ENCODE measurements around the gene ADGRV1. TPM values are rescaled to one million over a fixed set of nuclear protein-coding genes. Genes with fewer than 3 reads are reported as not detected.
"Not testable (repeated sequence)": the region's sequence is repeated elsewhere in the genome, so short reads cannot be mapped to it uniquely, and the experiment has no call there.

The ADGRV1 gene
- total RNA-seq, 1 donor from 2014 or later = not detected

- Histone ChIP-seq H3K36me3 (no peaks in the 10 kb centered on the region), H3K4me3 (no peak overlapping the region), H3K4me1 (no peaks in the 10 kb centered on the region), H3K27me3 (ENCODE audit: low read depth) (no peaks in the 10 kb centered on the region), H3K27ac (replicated peaks) (no peak overlapping the region), H3K9me3 (replicated peaks) (no peaks in the 10 kb centered on the region)
- intact Hi-C loops (cut with micrococcal nuclease) = no loop called here
- no peak for TF ChIP-seq CTCF (IDR thresholded peaks at IDR 0.05; ENCODE audit: borderline replicate concordance)
- DNase-seq = no peak
Observed at GRCh38 chr5:90675222-90675621, 116.6 kb downstream of the ADGRV1 start.

DNA sequence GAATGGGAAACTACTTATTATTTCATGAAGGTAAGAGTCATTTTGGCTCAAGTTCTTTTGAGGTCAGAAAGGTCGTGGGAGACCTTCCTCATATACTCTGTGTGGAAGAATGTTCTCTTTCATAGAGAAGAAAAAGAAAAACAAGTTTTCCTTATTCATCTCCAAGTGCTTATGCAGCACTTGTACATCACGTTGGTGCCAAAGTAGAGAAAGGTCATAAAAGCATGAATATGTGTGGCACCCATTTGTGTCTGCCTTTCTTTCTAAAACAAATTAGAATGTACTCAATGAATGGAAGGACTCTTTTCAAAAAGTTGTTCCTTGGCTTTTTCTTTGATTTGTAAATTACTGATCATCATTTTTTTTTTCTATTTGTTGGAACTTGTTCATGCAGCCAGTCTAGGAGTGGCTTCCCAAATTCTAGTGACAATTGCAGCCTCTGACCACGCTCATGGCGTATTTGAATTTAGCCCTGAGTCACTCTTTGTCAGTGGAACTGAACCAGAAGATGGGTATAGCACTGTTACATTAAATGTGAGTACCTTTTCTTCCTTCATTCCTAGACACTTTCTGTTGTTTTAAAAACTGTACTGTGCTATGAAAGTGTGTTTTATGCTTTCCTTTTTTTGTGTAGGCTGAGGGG, 122.4 kb downstream of the ADGRV1 start:
- Histone ChIP-seq H3K27me3 (ENCODE audit: low read depth) (no peaks in the 10 kb centered on the region), H3K4me3 (no peak overlapping the region), H3K9me3 (replicated peaks) (no peaks in the 10 kb centered on the region), H3K36me3 (no peaks in the 10 kb centered on the region), H3K4me1 (no peaks in the 10 kb centered on the region), H3K27ac (replicated peaks) (no peak overlapping the region)
- no peak for TF ChIP-seq CTCF (IDR thresholded peaks at IDR 0.05; ENCODE audit: borderline replicate concordance)
- intact Hi-C loops (cut with micrococcal nuclease) = no loop called here
- DNase-seq = no peak

- H3K9me3 ChIP-seq (replicated peaks) = no peaks in the 10 kb centered on the region
- TF ChIP-seq CTCF (IDR thresholded peaks at IDR 0.05; ENCODE audit: borderline replicate concordance) = no peak
- DNase-seq = no peak
- no peak overlapping the region for H3K27ac ChIP-seq (replicated peaks)
- H3K4me1 ChIP-seq = no peaks in the 10 kb centered on the region
- no peaks in the 10 kb centered on the region for H3K36me3 ChIP-seq
- intact Hi-C loops (cut with micrococcal nuclease) = no loop called here
- H3K27me3 ChIP-seq (ENCODE audit: low read depth) = no peaks in the 10 kb centered on the region
- no peak overlapping the region for H3K4me3 ChIP-seq
Observed at GRCh38 chr5:90682278-90682677, 123.7 kb downstream of the ADGRV1 start.

DNA sequence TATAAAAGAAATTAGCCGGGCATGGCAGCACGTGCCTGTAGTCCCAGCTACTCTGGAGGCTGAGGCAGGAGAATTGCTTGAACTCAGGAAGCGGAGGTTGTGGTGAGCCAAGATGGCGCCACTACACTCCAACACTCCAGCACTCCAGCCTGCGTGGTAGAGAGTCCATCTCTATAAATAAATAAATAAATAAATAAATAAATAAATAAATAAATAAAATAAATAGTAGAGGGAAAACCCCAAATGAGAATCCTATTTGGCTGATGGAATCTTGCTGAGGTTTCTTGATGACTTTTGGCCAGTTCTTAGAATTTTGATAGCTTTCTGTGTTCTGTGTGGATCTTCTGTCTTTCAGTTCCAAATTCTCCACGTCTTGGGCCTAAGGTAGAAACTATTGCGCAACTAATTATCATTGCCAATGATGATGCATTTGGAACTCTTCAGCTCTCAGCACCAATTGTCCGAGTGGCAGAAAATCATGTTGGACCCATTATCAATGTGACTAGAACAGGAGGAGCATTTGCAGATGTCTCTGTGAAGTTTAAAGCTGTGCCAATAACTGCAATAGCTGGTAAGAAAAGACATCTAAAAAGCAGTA, 126.9 kb downstream of the ADGRV1 start:
- H3K4me1 ChIP-seq = no peaks in the 10 kb centered on the region
- TF ChIP-seq CTCF (IDR thresholded peaks at IDR 0.05; ENCODE audit: borderline replicate concordance) = no peak
- no peaks in the 10 kb centered on the region for H3K27me3 ChIP-seq (ENCODE audit: low read depth)
- H3K4me3 ChIP-seq = no peak overlapping the region
- H3K9me3 ChIP-seq (replicated peaks) = peaks cover 9% of the 10 kb centered on the region
- no peaks in the 10 kb centered on the region for H3K36me3 ChIP-seq
- DNase-seq = no peak
- intact Hi-C loops (cut with micrococcal nuclease) = no loop called here
- no peak overlapping the region for H3K27ac ChIP-seq (replicated peaks)

DNA sequence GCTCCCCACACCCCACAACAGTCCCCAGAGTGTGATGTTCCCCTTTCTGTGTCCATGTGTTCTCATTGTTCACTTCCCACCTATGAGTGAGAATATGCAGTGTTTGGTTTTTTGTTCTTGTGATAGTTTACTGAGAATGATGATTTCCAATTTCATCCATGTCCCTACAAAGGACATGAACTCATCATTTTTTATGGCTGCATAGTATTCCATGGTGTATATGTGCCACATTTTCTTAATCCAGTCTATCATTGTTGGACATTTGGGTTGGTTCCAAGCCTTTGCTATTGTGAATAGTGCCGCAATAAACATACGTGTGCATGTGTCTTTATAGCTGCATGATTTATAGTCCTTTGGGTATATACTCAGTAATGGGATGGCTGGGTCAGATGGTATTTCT, 127.8 kb downstream of the ADGRV1 start:
- intact Hi-C loops (cut with micrococcal nuclease) = not testable (repeated sequence)

GRCh38 chr5:90687458-90687857, 128.9 kb downstream of the ADGRV1 start:
- H3K27me3 ChIP-seq (ENCODE audit: low read depth); DNase-seq; intact Hi-C loops (cut with micrococcal nuclease); H3K4me1 ChIP-seq; H3K9me3 ChIP-seq (replicated peaks); H3K4me3 ChIP-seq; H3K36me3 ChIP-seq; H3K27ac ChIP-seq (replicated peaks): not testable (repeated sequence)

More for the DNA sequence above, 127.8 kb downstream of the ADGRV1 start:
- not testable (repeated sequence) for H3K4me3 ChIP-seq; H3K9me3 ChIP-seq (replicated peaks); H3K36me3 ChIP-seq; H3K27ac ChIP-seq (replicated peaks); DNase-seq; H3K27me3 ChIP-seq (ENCODE audit: low read depth); H3K4me1 ChIP-seq

All from left ventricle myocardium inferior (tissue), 1 donor.